Panc1 (cell line): ENCODE results near the gene NID2. TPM values are rescaled to one million over a fixed set of nuclear protein-coding genes. Genes with fewer than 3 reads are reported as not detected.

Experiments used
- ATAC-seq: fragments of 200-7000 bp; cut with Tn5 transposase; 2 replicates; pipeline ENCODE4 v1.9.1; 2020; ENCODE audit warnings: mild to moderate bottlenecking, moderate library complexity
- BruUV-seq: library from RNA; stranded (reverse); fragments of 400-500 nt; replicated peaks from 2 replicates; lab custom pipeline; 2021; lab: Mats Ljungman, UMichigan
- CTCF ChIA-PET: fragments of 300-600 bp; sonication (Branson Sonifier 250); formaldehyde crosslinking; loops from one replicate; lab custom pipeline; 2022; ENCODE audit warnings: antibody characterized with exemption; lab: Charles Lee
- POLR2A ChIA-PET: fragments of 300-600 bp; sonication (Branson Sonifier 250); formaldehyde crosslinking; loops from one replicate; lab custom pipeline; 2022; ENCODE audit warnings: antibody characterized with exemption; lab: Charles Lee
- DNase-seq: peaks from one replicate; pipeline ENCODE4 v3.0.0-alpha.2; 2010; ENCODE audit warnings: low read depth, low spot score
- H3K27ac ChIP-seq: 2 replicates; pipeline ENCODE4 v1.5.1; 2011; ENCODE audit warnings: mild to moderate bottlenecking, low read length, inconsistent platforms
- H3K27me3 ChIP-seq: fragments of 200-500 bp; sonication (Bioruptor generic); 2 replicates; pipeline ENCODE4 v1.6.0; 2014; ENCODE audit warnings: low read length, inconsistent platforms; ENCODE audit not compliant: control insufficient read depth, insufficient read depth
- H3K36me3 ChIP-seq: fragments of 200-500 bp; sonication (Bioruptor generic); 2 replicates; pipeline ENCODE4 v1.5.1; 2014; ENCODE audit warnings: inconsistent platforms, mild to moderate bottlenecking, low read length, moderate library complexity; ENCODE audit not compliant: control insufficient read depth, insufficient read depth
- H3K4me1 ChIP-seq: 2 replicates; pipeline ENCODE4 v1.5.1; 2011; ENCODE audit warnings: inconsistent platforms, mild to moderate bottlenecking, low read length, moderate library complexity; ENCODE audit not compliant: control insufficient read depth, insufficient read depth
- H3K4me3 ChIP-seq, 2 experiments: 2 replicates each; pipeline ENCODE4 v1.5.1; 2011 to 2012; ENCODE audit warnings: low read depth in 2 of 2, low read length in 2 of 2, mild to moderate bottlenecking in 2 of 2, inconsistent platforms in 1 of 2, moderate library complexity in 1 of 2
- H3K9me3 ChIP-seq: fragments of 200-500 bp; sonication (Bioruptor generic); 2 replicates; pipeline ENCODE4 v1.5.1; 2014; ENCODE audit warnings: low read depth, mild to moderate bottlenecking, inconsistent platforms, low read length, moderate library complexity; ENCODE audit not compliant: control insufficient read depth, insufficient read depth
- POLR2AphosphoS5 ChIP-seq: IDR thresholded peaks from 2 replicates; pipeline ENCODE4 v1.6.1; 2012; ENCODE audit warnings: mild to moderate bottlenecking, low read depth, low read length, moderate library complexity
- REST ChIP-seq, 2 experiments: IDR thresholded peaks; 2 replicates each; pipeline ENCODE4 v1.6.1; 2011 to 2012; ENCODE audit warnings: low read depth in 2 of 2, control low read depth in 1 of 2, low read length in 1 of 2, mild to moderate bottlenecking in 1 of 2, moderate library complexity in 1 of 2; ENCODE audit not compliant: insufficient read depth in 1 of 2
- SIN3A ChIP-seq: IDR thresholded peaks from 2 replicates; pipeline ENCODE4 v1.6.1; 2012; ENCODE audit warnings: low read depth, mild to moderate bottlenecking, low read length, moderate library complexity, borderline replicate concordance; ENCODE audit not compliant: insufficient read depth
- TCF7L2 ChIP-seq: IDR thresholded peaks from 2 replicates; pipeline ENCODE4 v1.6.1; 2011; ENCODE audit warnings: mild to moderate bottlenecking, low read depth, low read length, inconsistent platforms
- in situ Hi-C: cut with HindIII; loops from 2 replicates; pipeline ENCODE4 v1.10.0; 2016; ENCODE audit warnings: low sequenced_read_pairs, low pct_unique_long_range_greater_than_20kb
- intact Hi-C: fragments of 100-400 bp; cut with micrococcal nuclease; formaldehyde crosslinking; loops from one replicate; pipeline ENCODE4 v1.10.0; 2022; ENCODE audit not compliant: unreplicated experiment
- total RNA-seq: library from RNA; stranded (reverse); gene quantifications from one replicate; pipeline ENCODE4 v1.2.1, GENCODE V29; 2021; ENCODE audit not compliant: unreplicated experiment
- TF ChIP-seq, protein P1 (sequence below): fragments of 450-650 bp; IDR thresholded peaks from 2 replicates; pipeline ENCODE4 v1.5.1; 2017; ENCODE audit warnings: mild to moderate bottlenecking

The NID2 gene
- total RNA-seq, 1 experiment from 2014 or later: 0.36 TPM

DNA sequence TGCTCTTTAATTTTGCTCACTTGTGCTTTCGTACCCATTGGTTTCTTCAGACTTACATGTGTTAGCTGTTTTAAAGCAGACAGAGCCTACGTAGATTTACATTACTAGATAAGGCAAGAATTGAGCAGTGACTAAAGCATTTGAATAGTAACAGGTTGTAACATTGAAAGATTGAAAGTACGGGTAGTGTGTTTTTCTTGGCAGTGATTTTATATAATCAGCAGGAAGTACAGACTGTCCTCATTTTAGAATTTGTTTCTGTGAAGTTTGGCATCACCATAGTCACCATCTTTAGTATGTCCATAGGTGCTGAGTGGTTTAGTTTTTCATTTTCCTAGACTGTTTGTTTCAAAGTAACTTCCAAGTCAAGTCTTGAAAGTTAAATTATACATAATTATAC, 65.5 kb downstream of the NID2 start:
- no peak for TF ChIP-seq REST (IDR thresholded peaks at IDR 0.05; ENCODE audit: insufficient read depth in 1 of 2, low read depth in 2 of 2, low read length in 1 of 2)
- no peak for TF ChIP-seq TCF7L2
- TF ChIP-seq POLR2AphosphoS5: no peak
- TF ChIP-seq, protein P1, sequence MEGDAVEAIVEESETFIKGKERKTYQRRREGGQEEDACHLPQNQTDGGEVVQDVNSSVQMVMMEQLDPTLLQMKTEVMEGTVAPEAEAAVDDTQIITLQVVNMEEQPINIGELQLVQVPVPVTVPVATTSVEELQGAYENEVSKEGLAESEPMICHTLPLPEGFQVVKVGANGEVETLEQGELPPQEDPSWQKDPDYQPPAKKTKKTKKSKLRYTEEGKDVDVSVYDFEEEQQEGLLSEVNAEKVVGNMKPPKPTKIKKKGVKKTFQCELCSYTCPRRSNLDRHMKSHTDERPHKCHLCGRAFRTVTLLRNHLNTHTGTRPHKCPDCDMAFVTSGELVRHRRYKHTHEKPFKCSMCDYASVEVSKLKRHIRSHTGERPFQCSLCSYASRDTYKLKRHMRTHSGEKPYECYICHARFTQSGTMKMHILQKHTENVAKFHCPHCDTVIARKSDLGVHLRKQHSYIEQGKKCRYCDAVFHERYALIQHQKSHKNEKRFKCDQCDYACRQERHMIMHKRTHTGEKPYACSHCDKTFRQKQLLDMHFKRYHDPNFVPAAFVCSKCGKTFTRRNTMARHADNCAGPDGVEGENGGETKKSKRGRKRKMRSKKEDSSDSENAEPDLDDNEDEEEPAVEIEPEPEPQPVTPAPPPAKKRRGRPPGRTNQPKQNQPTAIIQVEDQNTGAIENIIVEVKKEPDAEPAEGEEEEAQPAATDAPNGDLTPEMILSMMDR: no peak
- no peak for TF ChIP-seq SIN3A
- ChIA-PET CTCF (no interaction called here), POLR2A (no interaction called here)
- Histone ChIP-seq H3K36me3 (peaks cover 48% of the 10 kb centered on the region), H3K27ac (no peak overlapping the region), H3K4me1 (no peaks in the 10 kb centered on the region), H3K9me3 (no peaks in the 10 kb centered on the region), H3K27me3 (no peaks in the 10 kb centered on the region), H3K4me3 (no peak overlapping the region)
- in situ Hi-C loops (no loop called here), intact Hi-C loops (no loop called here)
- no peak for DNase-seq
- BruUV-seq: no TSS peak
- ATAC-seq: no peak

DNA sequence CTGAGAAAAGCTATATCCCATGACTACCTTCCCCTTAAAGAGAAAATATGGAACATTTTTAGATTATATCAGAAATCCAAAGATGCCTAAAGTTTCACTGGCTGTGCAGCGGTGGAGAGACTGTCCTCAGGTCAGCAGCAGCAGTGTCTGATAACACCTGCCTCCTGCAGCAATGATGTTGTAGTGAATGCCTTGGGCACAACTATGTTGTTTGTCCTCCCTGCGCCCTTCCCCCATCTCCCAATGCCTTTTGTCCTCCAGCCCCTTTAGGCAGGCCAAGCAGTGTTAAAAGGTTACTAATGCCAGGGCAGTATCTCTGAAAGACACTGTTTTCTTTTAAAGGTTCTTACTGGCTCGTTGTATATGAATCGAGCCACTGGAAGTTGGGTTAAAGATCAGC, 66.3 kb downstream of the NID2 start:
- ChIA-PET CTCF (no interaction called here), POLR2A (no interaction called here)
- no TSS peak for BruUV-seq
- no peak overlapping the region for H3K27ac ChIP-seq
- no peak for ATAC-seq
- H3K9me3 ChIP-seq: no peaks in the 10 kb centered on the region
- no peak for DNase-seq
- no peak overlapping the region for H3K4me3 ChIP-seq
- H3K36me3 ChIP-seq: peaks cover 53% of the 10 kb centered on the region
- in situ Hi-C loops: no loop called here
- no peaks in the 10 kb centered on the region for H3K4me1 ChIP-seq
- H3K27me3 ChIP-seq: no peaks in the 10 kb centered on the region
- intact Hi-C loops: no loop called here
- TF ChIP-seq TCF7L2: no peak
- no peak for TF ChIP-seq SIN3A
- no peak for TF ChIP-seq REST (IDR thresholded peaks at IDR 0.05; ENCODE audit: insufficient read depth in 1 of 2, low read depth in 2 of 2, low read length in 1 of 2)
- TF ChIP-seq, protein P1: no peak
- TF ChIP-seq POLR2AphosphoS5: no peak
